HG02885 (cell line): ENCODE results near the gene PGLYRP1.
A peak's percentile ranks its signal among the peaks of the same experiment; 100 is the strongest.

Experiments used
- ATAC-seq: cut with Tn5 transposase; IDR thresholded peaks from one replicate; pipeline ENCODE4 v1.9.1; 2021; ENCODE audit warnings: mild to moderate bottlenecking; ENCODE audit not compliant: unreplicated experiment, poor library complexity

The PGLYRP1 gene

DNA sequence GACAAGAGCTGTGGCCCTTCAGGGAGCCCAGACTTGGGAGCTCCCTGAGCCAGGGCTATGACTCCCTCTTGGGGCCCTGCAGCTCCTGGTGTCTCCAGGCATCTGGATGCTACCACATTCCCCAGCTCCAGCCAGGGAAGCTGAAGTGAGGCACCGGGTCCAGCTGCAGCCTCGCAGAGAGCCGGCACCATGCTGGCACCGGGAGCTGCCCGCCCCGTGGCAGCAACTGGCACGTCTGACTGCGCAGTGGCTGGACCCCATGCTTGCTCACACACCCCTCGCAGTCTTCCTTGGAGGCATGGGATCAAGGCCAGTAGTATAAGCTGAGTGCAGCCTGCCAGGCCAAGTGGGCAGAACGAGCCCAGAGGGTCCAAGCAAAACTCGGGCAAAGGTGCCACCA lies 10.5 kb upstream of the PGLYRP1 start:
- ATAC-seq: no peak

DNA sequence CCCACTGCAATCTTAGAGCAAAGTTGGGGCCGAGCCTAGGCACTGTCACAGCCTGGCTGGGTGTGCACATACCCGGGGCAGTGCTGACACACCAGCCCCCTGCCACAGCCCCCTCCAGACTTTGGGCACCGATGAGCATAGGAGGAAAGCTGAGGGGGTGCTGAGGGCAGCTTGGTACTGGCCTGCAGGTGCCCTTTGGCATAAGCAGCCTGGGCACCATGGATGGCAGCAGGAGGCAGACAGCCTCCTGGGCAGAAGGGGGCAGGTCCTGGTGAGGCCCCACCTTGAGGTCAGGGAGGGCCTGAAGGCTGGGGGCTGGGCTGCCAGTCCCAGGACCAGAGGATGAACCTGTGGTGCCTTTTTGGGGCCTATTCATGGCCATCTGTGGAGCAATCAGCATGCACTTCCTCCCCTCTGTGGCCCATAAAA lies 9.8 kb upstream of the PGLYRP1 start:
- no peak for ATAC-seq

DNA sequence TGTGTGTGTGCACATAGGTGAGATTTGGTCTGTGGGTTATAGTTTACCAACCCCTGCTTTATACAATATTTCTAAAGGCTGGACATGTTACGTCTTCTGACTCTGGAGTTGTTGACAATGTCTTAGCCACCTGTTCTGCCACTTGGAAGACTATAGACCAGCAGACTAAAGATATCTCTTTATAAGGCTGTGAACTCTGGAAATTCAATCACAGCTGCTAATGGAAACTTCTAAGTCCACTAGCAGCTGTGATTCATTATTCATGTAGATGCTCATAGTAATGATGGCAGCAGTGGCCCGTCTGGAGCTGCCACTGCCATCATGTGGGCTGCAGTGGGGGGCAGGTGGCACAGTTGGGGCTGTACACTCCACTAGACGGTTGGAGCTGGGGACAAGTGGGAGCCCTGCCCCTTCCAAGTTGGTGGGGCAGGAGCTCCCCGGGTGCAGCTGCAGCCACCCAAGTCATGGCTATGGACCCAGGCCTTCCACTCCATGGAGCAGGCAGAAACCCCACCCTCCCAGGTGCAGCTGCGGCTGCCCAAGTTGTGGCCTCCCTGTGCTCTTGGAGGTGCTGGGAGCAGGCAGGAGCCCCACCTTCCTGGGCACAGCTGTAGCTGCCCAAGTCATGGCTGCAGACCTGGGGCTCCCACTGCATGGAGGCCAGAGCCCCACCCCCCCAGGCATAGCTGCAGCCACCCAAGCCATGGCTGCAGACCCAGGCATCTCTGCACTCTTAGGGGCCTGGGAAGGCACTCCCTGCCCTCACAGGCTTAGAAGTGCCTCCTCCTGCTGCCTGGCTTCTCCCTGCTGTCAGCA lies 9.1 kb upstream of the PGLYRP1 start:
- no peak for ATAC-seq

DNA sequence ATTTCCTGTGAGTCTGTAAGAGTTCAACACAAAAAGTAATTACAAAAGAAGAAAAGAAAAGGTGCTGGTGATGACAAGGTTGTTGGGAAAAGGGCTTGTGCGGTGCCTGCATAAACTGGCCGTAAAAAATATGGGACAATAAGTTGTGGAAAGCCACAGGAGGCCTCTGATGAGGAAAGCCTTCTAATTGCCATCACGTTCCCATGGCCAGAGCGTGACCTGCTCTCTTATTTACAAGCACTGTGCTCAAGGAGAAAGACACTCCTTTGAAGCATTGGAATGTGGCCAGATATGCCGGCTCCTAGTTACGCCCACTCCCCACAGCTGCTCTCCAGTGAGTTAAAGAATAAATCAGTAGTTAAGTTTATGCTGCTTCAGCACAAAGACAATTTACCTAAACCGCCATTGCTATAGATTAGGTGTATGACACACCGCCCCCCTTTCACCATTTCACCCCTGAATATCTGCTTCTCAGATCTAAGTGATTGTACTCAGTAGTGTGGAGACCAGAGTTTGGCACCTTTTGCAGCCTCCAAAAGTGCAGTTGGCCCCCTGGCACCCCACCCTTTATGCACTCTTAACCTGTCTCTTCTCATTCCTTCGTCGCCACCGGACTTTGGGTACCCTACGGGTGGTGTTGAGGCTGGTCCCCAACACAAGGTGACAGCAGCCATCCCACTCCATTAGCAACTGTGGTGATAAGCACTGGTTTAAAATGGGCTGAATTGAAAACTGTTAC lies 8.1 kb upstream of the PGLYRP1 start:
- ATAC-seq: no peak

DNA sequence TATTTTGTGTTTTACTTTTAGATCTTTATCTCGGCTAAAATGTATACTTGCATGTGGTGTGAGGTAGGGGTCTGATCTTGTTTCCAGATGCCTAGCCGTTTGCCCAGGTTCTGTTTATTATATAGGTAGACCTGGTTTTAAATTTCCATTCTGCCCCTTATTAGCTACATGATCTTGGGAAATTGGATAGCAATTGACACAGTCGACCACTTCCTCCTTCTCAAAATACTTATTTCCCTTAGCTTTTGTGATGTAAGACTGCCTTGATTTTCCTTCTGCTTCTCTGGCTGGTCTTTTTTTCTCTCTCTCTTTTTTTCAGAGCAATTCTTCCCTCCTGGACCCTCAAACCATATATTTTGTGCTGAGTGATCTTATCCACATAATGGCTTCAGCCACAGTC lies 3.0 kb upstream of the PGLYRP1 start:
- ATAC-seq: no peak

DNA sequence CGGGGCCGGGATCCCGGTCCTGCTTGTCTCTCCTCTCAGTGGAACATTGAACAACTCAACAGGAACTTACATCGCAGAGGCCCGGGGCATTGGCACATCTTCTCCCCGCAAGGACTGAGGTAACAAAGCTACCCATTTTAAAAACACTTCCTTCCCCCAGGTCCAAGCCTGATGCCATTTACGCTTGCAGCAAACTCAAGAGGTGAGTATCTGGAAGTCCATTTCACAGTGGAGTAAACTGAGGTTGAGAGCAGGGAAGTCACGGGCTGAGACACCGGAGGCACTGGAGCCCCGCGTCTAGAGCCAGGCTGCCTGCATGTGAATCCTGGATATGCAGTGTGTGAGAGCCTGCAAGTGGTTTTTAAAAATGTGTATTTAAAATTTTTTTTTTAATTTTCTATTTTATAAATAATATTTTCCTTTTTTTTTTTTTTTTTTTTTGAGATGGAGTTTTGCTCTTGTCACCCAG lies 492 bp upstream of the PGLYRP1 start:
- no peak for ATAC-seq

DNA sequence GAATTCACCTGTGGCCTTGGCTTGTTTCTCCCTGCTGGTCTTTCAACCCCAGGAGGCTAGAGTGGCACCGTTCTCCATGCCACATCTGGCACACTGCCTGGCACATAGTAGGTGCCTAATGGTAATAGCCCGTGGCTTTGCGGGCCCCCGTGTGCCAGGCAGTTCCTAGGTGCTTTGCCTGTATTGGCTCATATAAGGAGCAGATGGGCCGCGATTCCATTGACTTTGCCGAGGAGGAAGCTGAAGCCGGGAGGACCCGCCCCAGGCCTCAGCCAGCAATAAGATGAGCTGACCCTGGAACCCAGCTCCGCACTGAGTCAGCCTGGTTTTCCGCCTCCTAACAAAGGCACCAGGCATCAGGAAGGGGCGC lies 807 bp downstream of the PGLYRP1 start:
- no peak for ATAC-seq

DNA sequence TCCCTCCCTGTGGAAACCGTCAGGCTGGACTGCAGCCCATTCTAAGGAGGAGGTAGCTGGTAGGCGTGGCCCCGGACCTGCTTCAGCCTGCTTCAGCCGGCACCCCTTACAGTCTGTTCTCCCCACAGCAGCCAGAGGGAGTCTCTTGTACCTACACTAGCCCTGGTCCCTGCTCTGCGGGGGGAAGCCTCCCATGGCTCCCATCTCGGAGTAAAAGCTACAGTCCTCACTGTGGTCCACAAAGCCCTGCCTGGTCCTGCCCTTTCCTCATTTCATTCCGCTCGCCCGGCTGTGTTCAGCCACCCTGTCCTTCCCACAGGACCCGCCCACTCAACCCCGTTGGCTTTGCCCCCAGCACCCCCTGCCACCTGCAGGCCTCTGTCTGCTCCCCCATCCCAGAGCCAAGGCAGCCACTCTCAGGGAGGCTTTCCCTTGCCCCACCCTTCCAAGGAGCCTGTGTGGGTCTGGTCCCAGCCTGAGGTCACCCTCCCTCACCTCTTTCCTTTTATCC lies 1.3 kb downstream of the PGLYRP1 start:
- ATAC-seq: no peak

DNA sequence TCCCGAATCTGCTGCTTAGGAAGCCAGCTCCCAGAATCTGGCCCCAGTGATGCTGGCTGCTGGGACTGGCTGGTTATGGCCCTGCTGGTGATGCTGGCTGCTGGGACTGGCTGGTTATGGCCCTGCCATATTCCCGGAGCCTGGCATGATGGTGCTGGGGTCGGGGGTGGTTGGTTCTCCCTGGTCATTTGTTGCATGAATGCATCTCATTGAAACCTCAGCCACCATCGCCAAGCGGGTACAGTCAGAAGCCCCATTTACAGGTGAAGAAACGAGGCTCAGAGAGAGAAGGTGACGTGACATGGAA lies 2.1 kb downstream of the PGLYRP1 start:
- no peak for ATAC-seq

DNA sequence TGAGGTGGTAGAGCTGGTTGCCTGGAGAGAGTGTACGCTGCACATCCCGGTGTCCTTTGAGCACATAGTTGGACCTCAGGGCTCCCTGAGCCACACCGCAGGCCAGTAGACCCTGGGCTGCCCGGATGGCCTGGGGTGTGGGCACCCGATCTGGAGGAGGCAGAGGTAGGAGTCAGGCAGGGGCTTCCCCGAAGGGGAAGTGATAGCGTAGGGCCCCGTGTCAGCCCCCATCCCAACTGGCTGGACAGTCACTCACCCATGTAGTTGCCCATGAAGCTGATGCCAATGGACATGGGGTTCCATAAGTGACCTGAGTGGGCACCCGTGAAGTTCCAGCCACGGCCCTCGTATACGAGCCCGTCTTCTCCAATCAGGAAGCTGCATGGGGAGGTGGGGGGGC lies 3.6 kb downstream of the PGLYRP1 start:
- ATAC-seq: no peak

DNA sequence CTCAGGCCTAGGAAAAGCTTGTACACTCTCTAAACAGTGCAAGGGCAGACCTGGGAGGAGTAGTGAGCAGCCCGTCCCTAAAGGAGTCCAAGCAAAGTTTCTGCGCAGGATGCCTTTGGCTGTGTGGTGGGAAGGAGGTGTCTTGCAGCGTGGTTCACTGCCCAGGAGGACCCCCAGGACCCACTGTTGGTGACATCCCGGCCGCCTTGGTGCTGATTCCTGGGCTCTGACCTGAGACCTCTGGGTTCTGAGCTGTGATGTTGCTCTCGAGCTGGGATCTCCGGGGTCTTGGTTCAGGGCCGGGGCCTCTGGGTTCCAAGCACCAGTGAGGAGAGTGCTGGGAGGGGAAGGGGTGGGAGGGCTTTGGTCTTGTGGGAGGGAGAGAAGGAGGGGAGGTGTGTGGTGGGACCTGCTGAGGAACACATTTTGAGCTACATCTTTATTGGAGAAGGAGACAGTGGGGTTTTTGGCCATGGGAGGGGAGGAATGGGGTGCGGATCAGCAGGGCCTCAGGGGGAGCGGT lies 4.1 kb downstream of the PGLYRP1 start:
- ATAC-seq: no peak

DNA sequence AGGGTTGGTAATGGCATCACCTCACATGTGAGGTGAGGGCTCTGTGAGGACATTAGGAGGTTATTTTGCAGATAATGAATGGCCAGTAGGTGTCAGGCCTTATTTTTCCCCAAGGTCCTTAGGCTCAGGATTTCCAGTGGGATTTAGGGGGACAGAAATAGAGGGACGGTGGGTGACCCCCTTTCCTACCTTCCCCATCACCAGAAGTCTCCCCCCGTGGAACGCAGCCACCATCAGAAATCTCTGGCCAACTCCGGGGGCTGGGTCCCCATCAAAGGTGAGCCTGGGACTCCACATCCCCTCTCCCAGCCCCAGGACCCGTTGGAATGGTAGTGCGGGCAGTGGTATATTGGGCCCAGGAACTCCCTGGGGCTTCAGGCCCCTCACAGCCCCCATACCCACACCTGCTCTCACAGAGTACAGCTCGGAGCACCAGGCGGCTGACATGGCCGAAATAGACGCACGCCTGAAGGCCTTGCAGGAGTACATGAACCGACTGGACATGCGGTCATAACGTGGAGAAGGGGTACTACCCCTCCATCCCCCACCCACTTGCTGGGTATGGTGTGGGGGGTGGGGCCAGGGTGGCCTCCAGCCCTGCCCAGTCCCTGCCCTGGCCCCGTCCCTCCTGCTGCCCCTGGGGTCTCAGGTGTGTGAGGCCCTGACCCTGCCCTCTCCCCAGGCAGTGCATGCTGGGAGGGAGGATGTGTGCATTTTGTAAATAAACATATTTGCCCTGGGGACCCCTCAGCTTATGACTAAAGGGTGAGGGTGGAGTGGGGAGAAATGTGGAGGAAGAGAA lies 4.8 kb downstream of the PGLYRP1 start:
- no peak for ATAC-seq

DNA sequence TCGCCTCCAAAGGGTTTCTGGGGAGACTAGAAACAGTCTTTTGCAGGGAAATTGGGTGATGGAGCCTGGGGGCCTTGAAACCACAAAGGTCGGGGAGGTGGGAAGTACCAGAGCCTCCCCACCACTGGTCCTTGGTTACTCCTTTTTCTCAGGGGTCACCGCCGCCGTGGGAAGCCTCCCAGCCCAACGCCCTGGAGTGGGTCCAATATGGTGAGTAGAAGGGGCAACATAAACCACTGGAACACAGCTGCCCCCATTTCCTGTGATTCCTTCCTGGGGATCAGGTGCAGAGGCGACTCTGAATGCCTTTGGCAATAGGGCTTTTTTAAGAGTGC lies 5.8 kb downstream of the PGLYRP1 start:
- no peak for ATAC-seq

DNA sequence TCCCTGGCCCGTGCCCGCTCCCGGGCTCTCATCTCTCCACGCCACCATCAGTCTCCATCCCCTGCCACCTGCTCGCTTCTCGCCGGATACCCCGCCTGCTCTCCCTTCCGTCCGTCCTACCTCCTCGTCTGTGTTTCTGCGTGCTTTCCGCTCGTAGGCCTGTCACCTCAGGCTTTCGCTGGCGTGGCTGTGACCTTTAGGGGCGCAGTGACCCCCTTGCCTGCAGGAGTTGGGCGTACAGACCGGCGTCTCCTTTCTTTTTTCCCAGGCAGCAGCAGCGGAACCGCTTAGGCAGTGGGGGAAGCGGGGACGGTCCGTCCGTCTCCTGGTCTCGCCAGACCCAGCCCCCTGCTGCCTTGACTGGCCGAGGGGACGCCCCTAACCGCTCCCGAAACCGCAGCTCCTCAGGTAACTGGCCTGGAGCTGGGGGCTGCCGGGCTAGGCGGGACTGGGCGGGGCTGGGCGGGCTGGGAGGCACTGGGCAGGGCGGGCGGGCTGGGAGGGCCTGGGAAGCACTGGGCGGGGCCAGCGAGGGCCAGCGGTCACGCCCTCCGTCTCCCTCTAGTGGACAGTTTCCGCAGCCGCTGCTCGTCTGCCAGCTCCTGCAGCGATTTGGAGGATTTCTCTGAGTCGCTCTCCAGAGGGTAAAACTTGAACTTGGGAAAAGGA lies 6.3 kb downstream of the PGLYRP1 start:
- peak; percentile 54 for ATAC-seq

DNA sequence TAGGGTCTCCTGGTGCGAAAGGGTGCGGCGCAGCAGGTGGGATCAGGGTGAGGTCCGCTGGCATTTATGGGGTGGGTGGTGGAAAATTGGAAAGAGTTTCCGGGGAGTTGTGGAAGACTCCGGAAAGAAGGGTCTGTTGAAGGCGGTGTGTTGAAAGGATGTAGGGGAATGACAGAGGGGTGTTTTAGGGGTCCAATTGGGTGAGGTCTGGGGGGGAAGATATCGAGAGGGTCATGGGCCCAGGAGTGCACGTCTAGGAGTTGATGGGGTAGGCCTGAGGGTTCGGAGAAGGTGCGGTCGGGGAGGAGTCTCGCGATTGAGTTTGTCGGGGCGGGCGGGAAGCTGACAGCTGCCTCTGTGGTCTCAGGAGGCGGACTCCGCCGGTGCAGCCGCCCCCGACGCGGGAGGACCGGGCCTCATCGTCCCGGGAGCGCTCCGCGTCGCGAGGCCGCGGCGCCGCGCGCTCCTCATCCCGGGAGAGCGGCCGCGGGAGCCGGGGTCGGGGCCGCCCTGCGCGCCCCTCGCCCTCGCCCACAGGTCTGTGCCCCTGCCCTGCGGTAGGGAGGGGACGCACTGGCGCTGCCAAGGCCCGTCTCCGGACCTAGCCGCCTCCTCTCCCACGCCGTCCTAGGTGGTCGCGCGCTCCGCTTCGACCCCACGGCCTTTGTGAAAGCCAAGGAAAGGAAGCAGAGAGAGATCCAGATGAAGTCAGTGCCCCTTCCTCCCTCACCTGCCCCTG lies 7.0 kb downstream of the PGLYRP1 start:
- ATAC-seq: peak; percentile 19

DNA sequence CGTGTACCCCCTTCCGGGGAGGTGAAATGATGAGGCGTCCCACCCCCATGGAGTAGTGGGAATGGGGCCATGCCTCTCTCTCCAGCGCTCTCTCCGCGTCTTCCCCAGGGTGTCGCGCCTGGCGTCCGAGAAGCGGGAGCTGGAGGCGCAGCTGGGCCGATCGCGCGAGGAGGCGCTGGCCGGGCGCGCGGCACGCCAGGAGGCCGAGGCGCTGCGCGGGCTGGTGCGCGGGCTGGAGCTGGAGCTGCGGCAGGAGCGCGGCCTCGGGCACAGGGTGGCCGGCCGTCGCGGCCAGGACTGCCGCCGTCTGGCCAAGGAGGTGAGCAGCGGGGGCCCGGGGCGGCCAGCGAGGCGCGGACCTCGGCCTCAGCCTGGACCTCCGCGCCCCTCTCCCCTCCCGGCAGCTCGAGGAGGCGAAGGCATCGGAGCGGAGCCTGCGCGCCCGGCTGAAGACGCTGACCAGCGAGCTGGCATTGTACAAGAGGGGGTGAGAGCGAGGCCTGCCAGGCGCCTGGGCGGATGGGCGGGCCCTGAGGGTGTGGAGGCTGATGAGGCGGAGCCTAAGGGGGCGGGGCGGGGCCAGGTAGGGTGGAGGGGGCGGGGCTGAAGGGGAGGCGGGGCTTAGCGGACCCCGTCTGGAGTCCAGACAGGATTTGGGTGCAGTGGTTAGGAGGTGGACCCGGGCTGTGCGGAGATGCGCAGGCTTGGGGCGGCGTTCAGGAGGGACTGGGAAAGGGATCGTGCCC lies 7.7 kb downstream of the PGLYRP1 start:
- ATAC-seq: no peak

DNA sequence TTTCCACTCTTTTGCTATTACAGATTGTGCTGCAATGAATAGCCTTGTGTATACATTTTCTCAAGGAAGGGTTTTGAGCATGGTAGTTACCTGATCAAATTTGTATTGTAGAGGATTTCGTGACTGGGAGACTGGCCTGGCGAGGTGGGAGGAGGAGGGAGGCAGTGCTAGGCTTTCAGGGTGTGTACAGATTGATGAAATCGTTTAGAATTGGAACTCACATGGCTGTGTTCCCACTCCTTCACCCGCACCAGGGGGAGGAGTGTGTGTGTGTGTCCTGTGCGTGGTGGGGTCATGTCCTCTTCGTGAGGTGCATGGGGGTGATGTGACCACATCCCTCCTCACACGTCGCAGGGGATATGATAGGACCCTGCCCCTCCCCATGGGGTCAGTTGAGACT lies 8.3 kb downstream of the PGLYRP1 start:
- no peak for ATAC-seq

DNA sequence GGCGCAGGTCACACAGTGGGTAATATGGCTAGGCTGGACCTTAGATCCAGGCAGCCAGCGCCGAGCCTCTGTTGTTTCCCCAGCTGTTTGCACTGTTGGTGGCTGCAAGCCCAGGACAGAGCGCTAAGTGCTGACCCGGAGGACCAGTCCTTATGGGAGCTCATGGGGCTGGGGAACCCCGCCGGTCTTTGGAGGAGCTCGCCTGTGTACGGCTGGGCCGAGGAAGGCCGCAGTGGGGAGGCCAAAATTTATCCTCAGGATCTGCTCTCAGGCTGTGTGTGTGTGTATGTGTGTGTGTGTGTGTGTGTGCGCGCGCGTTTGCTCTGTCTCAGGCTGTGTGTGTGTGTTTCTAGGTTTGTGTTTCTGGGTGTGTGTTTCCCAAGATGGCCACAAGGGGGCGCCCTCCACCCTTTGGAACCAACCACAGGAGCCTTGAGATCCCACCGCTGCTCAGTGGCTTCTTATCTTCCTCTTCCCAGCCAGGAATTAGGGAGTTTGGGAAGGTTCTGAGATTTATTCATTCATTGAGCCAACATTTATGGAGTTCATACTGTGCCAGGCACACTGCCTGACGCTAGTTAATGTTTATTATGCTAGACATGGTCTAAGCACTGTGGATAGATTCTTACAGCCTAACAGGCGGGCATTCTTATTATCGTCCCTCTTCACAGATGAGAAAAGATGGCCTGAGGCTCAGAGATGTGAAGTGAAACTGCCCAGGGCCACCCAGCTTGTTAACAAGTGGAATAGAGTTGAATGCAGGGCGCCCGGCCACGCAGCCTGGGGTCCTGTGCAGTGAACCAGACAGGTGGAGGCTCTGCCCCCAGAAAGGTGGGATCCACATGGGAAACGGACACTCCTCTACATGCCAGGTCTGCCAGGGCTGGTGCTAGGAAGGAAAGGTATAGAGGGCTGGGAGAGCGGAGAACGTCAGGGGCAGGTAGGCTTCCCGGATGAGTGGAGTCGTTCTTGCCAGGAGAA lies 13.0 kb downstream of the PGLYRP1 start:
- no peak for ATAC-seq
